PFSK-1 (cell line): Measurements from ENCODE around the gene CCL14.

Experiments used
- FOXP2 ChIP-seq: optimal IDR thresholded peaks from 2 replicates; pipeline ENCODE3; 2011; ENCODE audit warnings: borderline replicate concordance, control low read depth, inconsistent platforms; ENCODE audit not compliant: insufficient read depth; ENCODE audit errors: extremely low read length, extremely low read depth
- POLR2AphosphoS5 ChIP-seq: IDR thresholded peaks from 2 replicates; pipeline ENCODE4 v1.6.1; 2012; ENCODE audit warnings: low read depth, mild to moderate bottlenecking, control low read depth, low read length, moderate library complexity
- SIN3A ChIP-seq: IDR thresholded peaks from 2 replicates; pipeline ENCODE4 v1.6.1; 2012; ENCODE audit warnings: mild to moderate bottlenecking, low read length, moderate library complexity, borderline replicate concordance; ENCODE audit not compliant: insufficient read depth
- TAF1 ChIP-seq: IDR thresholded peaks from 2 replicates; pipeline ENCODE4 v1.6.1; 2012; ENCODE audit warnings: low read length, control low read depth, borderline replicate concordance; ENCODE audit not compliant: insufficient read depth
- TF ChIP-seq, protein P1 (sequence below), 2 experiments: IDR thresholded peaks; 2 replicates each; pipeline versions ENCODE4 v1.6.1 to v1.8.0; 2011 to 2012; ENCODE audit warnings: low read depth in 2 of 2, low read length in 2 of 2, control low read depth in 1 of 2, inconsistent platforms in 1 of 2, mild to moderate bottlenecking in 1 of 2, moderate library complexity in 1 of 2; ENCODE audit not compliant: insufficient read depth in 1 of 2

CCL14 gene

GRCh38 chr17:35948092-35948491 lies 38.4 kb downstream of the CCL14 start:
- TF ChIP-seq, protein P1, sequence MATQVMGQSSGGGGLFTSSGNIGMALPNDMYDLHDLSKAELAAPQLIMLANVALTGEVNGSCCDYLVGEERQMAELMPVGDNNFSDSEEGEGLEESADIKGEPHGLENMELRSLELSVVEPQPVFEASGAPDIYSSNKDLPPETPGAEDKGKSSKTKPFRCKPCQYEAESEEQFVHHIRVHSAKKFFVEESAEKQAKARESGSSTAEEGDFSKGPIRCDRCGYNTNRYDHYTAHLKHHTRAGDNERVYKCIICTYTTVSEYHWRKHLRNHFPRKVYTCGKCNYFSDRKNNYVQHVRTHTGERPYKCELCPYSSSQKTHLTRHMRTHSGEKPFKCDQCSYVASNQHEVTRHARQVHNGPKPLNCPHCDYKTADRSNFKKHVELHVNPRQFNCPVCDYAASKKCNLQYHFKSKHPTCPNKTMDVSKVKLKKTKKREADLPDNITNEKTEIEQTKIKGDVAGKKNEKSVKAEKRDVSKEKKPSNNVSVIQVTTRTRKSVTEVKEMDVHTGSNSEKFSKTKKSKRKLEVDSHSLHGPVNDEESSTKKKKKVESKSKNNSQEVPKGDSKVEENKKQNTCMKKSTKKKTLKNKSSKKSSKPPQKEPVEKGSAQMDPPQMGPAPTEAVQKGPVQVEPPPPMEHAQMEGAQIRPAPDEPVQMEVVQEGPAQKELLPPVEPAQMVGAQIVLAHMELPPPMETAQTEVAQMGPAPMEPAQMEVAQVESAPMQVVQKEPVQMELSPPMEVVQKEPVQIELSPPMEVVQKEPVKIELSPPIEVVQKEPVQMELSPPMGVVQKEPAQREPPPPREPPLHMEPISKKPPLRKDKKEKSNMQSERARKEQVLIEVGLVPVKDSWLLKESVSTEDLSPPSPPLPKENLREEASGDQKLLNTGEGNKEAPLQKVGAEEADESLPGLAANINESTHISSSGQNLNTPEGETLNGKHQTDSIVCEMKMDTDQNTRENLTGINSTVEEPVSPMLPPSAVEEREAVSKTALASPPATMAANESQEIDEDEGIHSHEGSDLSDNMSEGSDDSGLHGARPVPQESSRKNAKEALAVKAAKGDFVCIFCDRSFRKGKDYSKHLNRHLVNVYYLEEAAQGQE (IDR thresholded peaks at IDR 0.05; ENCODE audit: insufficient read depth in 1 of 2, low read depth in 2 of 2, low read length in 2 of 2), result no peak

- TF ChIP-seq SIN3A (no peak), POLR2AphosphoS5 (no peak), TAF1 (no peak), FOXP2 (no peak)
- TF ChIP-seq, protein P1 (IDR thresholded peaks at IDR 0.05; ENCODE audit: insufficient read depth in 1 of 2, low read depth in 2 of 2, low read length in 2 of 2), result no peak
Observed at GRCh38 chr17:35947156-35947585, 39.4 kb downstream of the CCL14 start.

DNA sequence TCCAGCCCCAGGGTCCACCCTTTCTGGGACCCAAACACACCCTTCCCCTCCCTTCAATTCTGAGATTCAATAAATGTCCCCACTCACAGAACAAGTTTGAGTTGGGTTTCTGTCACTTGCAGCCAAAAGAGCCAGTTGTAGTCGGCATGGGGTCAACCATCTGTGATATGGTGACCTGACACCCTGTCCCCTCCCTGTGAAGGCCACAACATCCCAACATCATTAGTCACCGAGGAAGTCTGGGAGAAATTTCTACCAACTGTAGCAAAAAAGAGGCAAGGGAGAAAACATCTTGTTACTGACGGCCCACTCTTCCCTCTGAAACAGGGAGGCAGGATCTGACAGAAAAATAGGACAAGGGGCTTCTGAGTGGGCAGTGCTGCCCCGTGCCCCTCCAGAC lies 42.4 kb downstream of the CCL14 start:
- TF ChIP-seq SIN3A, result no peak
- no peak for TF ChIP-seq FOXP2
- TF ChIP-seq, protein P1 (IDR thresholded peaks at IDR 0.05; ENCODE audit: insufficient read depth in 1 of 2, low read depth in 2 of 2, low read length in 2 of 2), result no peak
- TF ChIP-seq TAF1, result no peak
- no peak for TF ChIP-seq POLR2AphosphoS5

- TF ChIP-seq TAF1 (no peak), POLR2AphosphoS5 (no peak), FOXP2 (no peak), SIN3A (no peak)
- TF ChIP-seq, protein P1 (IDR thresholded peaks at IDR 0.05; ENCODE audit: insufficient read depth in 1 of 2, low read depth in 2 of 2, low read length in 2 of 2), result no peak
Observed at GRCh38 chr17:35943537-35943936, 43.0 kb downstream of the CCL14 start, which contains the start of gene LYZL6. LYZL6 (minus strand) TSS chr17:35943713; CDS start chr17:35939356, 4,357 bp downstream.

- TF ChIP-seq SIN3A, result no peak
- TF ChIP-seq, protein P1 (IDR thresholded peaks at IDR 0.05; ENCODE audit: insufficient read depth in 1 of 2, low read depth in 2 of 2, low read length in 2 of 2), result no peak
- TF ChIP-seq TAF1, result no peak
- no peak for TF ChIP-seq POLR2AphosphoS5
- TF ChIP-seq FOXP2, result no peak
Observed at GRCh38 chr17:35942588-35943186, 43.8 kb downstream of the CCL14 start.
